Stomach (tissue), 4 donors: Measurements from ENCODE around the gene OBSL1.

Experiments used
- CTCF ChIP-seq, 7 experiments: fragments of 450-650 bp in 4 of 7; fragments of 200-600 bp in 3 of 7; sonication (generic) in 3 of 7; IDR thresholded peaks; one replicate each; pipeline ENCODE4 v1.5.1; 2016 to 2019; ENCODE audit warnings: antibody characterized with exemption in 7 of 7, control low read depth in 2 of 7, mild to moderate bottlenecking in 1 of 7
- POLR2A ChIP-seq, 4 donors: fragments of 450-650 bp; IDR thresholded peaks; one replicate each; pipeline ENCODE4 v1.6.1; 2016; ENCODE audit warnings: antibody characterized with exemption in 4 of 4, control low read depth in 2 of 4, mild to moderate bottlenecking in 1 of 4, moderate library complexity in 1 of 4

DNA sequence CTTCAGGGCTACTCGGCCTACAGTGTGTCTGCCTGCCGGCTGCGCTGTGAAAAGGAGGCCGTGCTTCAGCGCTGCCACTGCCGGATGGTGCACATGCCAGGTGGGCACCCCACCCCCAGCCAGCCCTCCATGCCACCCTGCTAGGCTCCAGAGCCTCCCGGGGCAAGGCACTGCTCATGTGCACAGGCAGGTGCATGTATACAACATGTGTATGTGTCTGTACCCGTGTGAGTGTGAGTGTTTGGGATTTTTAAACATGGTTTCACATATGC, 39.0 kb downstream of the OBSL1 start:
- TF ChIP-seq CTCF (IDR thresholded peaks at IDR 0.05) (no peak), POLR2A (IDR thresholded peaks at IDR 0.05) (no peak)
